Endothelial cell of hepatic sinusoid (primary cell): ENCODE measurements around the gene CYP8B1.

Source experiments
- in situ Hi-C: cut with HindIII; loops from 2 replicates; pipeline ENCODE4 v1.10.0; 2017; ENCODE audit warnings: low sequenced_read_pairs

Gene CYP8B1

DNA sequence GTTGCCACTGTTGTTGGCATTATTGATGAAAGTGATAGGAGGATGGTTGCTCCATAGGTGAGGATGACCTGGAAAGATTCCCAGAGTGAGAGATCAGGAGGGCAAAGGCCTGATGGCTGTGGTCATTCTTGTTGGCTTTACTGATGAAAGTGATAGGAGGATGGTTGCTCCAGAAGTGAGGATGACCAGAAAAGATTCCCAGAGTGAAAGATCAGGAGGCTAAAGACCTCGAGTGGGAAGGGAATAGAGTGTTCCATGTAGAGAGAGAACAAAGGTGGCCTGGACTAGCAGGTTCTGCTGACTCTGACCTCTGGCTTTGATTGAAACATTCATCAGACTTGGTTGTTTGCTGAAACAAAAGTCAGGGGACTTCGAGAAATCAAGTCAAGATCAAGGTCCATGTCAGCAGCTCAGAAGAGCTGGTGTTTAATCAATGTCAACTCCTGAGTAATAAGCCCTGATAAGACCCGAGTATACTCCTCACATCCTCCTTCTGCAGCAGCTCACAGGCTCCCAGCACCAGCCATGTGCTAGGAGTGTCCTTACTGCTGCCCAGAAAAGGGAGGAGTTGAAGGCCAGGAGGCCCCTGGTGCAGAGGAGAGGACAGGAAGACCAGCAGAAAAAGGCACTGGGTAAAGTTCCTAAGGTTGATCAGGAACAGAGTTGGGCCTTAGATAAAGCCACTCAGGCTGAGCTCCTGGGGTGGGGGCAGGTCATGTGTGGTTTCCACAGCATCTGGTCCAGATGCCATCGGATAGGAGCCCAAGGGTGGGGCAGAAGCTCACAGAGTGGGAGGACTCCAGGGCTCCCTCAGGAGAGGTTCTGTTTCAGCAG lies 19.9 kb downstream of the CYP8B1 start:
- in situ Hi-C loops = no loop called here

DNA sequence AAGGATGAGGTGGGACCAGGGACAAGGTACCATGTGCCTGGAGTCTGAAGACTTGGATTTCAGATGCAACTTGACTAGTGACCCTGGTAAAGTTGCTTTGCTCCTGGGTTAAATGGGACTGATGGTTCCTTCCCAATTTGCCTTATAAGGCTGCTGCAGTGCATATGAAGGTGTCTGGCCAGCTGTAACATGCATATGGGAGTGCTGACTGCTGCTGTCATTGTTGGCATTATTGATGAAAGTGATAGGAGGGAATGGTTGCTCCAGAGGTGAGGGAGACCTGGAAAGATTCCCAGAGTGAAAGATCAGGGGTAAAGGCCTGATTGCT lies 20.5 kb downstream of the CYP8B1 start:
- in situ Hi-C loops = no loop called here

DNA sequence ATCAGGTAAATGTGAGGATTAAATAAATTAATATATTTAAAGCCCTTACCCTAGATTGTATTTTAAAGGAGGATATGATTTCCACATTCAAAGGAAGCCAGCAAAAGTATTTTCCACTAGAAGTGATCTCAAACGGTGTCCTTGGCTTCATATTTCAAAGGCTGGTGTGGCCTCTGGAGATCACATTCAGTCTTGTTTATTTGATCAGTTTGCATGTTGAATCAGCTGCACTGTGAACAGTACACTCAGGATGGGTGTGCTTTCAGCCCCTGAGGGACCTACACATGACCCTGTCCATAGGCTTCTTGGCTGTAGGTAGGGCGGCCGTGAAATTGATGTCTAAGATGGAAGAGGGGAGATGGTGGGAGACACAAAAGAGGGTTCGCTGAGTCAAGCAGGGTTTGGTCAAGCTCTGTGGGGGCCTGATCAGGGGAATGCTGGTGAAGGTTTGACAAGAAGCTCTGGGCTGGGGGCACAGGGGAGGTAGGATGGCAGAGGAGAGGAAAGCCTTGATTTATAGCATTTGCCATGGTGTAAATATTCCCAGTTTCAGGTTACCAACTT lies 21.9 kb downstream of the CYP8B1 start:
- in situ Hi-C loops = no loop called here

DNA sequence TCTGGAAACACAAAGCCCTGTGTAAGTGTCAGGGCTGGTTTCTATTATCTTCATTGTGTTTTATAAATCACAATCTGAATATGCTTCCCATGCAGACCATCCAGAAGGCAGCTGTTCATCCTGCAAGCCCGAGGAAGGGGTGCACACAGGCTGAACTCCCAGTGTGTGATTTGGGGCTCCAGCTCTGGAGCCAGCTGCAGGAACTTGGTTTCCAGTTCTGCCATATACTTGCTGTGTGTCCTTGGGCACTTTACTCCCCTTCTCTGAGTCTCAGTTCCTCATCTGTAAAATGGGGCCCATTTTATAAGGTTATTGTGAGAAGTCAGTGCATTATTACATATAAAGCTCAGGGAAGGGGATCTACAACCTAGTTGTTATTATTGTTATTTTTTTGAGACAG lies 22.6 kb downstream of the CYP8B1 start:
- in situ Hi-C loops = no loop called here

DNA sequence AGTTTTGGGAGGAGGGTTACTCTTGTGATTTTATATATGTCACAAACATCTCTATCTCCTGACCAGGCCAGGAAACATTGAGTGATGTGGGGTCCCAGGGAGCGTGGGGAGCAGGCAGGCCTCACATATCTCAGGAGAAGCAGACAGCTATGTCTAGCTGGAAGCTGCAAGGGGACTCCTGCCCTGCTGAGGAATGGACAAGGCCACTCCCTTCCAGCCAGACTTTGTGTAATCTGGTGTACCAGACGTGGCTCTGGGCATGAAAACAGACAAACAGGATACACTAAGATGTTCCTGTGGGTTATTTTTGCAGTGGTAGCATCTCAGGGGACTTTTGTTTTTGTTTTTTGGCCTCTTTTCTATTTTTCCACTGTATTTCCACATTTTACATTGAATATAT lies 23.2 kb downstream of the CYP8B1 start:
- in situ Hi-C loops = no loop called here

DNA sequence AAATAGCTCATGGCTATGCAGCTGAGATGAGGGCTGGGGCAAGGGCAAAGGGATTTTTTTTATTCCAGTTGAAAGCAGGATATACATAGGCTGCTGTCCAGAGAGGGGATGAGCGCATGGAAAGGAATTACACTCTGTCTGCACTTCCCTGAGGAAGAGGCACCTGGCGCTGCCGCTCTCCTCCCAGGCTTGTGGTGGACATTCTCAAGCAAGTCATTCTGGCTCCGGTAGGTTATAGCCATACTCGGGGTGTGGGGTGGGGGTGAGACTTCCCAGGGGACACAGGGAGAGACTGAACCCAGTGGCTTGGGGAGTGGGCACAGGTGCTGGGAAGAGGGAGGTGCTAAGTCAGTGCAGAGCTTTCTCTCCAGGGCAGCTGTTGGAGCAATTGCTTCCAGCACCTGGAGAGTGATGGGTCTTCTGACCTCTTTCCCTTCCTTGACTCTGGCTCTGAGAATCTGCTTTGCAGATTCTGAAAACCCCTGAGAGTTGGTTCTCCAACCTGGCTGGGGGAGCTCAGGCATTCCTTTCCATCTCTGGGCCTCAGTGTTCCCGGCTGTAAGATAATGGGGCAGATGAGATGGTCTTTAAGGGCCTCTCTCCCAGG lies 24.3 kb downstream of the CYP8B1 start:
- in situ Hi-C loops = no loop called here

DNA sequence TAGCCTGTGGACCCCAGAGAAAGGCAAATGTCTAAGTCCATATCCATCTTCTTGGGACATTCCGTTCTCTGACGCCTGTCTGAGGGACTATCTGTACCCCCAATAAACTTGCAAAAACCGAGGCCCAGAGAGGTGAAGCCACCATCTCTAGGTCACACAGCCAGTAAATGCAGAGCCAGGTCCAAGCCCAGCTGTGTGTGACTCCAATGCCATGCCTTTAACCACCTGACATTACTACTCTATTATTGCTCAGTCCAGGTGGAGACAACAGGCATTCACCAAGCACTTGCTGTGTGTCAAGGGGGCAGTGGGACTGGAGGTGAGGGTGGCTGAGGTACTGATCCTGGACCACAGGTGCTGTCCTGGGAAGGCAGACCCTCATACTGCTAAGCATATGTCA lies 25.4 kb downstream of the CYP8B1 start:
- in situ Hi-C loops = no loop called here

DNA sequence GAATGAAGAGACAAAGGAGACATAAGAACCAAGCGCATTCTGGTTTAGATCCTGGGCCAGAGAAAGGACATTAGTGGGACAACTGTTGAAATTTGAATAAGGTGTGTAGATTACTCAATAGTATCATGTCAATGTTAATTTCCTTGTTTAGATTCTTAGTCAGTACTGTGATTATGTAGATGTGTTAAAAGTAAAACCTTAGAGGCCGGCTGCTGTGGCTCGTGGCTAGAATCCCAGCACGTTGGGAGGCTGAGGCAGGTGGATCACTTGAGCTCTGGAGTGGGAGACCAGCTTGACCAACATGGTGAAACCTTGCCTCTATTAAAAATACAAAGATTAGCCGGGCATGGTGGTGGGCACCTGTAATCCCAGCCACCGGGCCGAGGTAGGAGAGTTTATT lies 26.7 kb downstream of the CYP8B1 start:
- in situ Hi-C loops = no loop called here

DNA sequence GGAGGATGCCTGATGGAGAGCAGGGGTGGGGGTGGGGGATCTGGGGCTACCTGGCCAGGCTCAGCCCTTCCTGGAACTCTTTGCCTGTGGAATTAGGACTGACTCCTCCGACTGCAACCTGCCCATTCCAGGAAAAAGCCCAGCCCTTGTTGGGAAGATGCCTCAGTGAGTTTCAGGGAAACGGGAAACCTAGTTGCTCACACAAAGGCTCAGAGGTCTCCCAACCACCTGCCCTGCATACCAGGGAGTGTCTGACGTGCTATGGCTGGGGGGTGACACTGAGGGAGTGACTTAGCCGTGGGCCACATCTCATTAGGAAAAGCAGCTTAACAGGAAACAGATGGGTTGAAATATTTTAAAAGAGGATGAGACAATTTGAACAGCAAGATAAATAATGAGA lies 27.9 kb downstream of the CYP8B1 start:
- in situ Hi-C loops = no loop called here

DNA sequence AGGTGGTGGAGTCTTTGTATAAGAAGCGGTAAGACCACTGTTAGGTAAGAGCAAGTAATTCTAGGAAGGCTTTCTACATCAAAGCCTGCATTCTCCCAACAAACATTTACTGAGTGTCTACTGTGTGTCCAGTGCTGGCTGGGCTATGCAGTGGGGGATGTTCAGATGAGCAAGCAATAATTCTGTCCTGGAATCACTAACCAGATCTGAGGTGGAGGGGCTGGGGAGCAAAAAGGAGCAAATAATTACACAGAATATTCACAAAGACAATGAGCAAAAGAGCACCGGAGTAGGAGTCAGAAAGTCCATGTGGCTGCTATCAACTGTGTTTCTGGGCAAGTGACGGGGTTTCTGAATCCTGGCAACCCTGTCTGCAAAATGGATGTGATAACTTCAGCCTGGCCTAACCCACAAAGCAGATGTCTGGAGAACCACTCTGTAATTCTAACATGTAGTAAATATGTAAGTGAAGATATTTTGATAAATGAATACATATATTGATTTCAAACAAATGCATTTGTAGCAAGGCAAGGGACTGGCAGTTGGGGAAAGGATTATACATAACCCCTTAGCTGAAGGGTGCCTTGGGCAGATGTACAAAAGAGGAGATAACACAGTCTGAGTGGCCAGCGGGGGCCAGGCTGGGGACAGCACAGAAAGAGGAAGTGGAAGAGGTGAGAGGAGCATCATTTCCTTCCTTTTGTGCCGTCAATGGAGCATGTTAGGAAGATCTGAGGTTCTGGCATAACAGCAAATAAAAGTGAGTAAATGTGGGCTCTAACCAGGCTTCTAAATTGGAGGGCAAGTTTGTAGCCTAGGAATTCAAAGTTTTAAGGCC lies 28.8 kb downstream of the CYP8B1 start:
- in situ Hi-C loops = no loop called here

DNA sequence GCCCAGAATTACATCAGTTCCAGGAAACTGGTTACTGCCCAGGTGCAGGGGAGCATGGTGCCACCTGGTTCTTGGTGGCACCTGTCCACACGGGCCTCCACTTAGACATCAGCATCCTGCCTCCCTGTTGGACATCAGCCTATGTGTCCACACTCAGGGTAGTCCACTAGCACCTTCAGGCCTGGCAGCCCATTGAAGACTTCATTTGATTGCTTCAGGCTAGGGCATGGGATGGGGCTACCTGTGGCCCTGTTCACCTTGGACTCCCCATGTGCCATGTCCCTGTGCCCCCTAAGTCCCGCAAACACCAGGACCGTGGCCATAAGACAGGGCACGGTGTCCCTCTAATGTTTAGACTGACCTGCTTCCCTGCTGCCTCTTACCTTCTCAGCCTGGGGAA lies 30.9 kb downstream of the CYP8B1 start:
- in situ Hi-C loops = no loop called here

DNA sequence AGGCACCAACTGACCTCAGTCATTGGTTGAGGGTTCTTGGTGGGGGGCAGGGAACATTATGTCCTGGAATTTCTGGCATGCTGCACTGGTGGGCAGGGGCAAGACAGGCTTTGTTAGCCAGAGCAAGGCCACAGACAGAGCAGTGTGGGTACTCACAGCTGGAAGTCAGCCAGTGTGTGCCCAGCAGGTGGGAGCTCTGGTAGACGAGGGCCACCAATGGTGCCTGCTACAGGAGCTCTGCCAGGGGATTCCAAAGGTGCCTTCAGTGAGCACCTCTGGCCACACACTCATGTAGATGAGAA lies 31.3 kb downstream of the CYP8B1 start:
- in situ Hi-C loops = no loop called here

DNA sequence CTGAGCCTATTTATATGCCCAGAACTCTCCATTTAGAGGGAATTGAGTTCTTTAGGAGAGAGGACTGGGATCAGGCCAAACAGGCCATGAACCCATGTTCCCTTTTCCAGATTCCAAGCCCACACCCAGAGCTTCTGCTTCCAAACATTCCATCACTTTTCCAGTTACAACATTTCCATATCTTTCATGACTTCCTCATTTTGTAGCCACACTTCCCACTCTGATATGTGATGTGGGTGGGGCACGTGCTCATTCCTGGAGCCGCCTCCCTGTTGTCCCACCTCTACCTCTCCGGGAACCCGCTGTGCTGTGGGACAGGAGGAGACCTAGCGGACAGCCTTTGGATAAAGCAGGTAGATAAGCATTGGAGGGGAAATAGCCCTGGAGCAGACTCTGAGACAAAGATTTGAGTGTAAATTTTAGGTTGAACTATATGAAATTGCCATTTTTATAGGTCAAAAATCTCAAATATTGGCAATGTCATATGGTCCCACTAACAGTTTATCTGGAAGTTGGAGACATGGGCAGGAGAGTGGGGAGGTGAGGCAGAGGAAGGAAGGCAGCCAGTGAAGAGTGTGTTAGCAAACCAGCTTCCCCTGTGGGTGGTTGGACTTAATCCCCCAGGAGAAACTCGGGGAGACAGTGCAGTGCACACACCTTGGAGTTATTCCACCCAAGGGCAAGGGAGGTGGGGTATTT lies 31.8 kb downstream of the CYP8B1 start:
- in situ Hi-C loops = no loop called here

DNA sequence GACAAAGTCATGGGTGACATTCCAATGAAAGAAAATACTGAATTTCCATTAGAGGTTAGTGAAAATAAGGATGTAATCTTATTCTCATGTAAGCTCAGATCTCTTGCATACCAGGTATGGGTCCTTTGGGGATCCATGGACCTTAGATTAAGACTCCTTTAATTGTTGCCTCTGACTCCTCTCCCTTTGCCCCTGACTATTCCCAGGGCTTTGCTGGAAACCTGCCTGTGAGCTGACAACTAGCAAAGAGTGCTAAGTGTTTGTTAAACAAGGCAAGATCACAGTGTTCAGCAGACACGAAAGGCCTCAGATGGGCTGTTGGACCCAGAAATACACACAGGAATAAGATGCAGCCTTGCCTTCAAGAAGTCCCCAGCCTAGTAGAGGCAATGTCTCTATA lies 34.3 kb downstream of the CYP8B1 start:
- in situ Hi-C loops = no loop called here

DNA sequence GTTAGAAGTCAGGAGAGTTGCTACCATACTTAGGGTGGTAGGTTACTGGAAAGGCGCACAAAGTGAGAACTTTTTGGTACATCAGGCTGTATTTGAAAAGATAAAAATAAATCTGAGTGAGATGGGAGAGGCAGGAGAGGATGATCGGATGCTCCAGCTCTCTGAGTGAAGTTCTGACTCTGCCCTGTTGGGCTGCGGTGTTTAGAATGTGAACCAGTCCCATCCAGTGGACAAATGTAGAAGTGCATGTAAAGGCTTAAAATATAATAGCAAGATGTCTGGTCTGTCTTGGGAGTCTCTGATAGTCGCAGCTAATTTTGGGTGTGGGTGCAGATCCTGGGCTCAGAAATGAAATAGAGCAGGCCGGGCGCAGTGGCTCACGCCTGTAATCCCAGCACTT lies 36.1 kb downstream of the CYP8B1 start:
- in situ Hi-C loops = no loop called here

DNA sequence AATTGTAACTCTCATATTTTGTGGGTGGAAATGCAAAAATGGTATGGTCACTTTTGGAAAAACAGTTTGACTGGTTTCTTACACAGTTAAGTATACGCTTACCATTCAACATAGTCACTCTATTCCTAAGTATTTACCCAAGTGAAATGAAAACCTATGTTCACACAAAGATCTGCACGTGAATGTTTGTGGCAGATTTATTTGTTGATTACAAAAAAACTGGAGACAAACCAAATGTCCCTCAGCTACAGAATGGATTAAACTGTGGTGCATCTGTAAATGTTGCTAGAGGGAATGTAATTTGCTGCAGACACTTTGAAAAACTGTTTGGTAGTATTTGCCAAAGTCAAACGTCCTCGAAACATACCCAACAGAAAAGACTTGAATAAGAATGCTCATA lies 37.1 kb downstream of the CYP8B1 start:
- in situ Hi-C loops = no loop called here

DNA sequence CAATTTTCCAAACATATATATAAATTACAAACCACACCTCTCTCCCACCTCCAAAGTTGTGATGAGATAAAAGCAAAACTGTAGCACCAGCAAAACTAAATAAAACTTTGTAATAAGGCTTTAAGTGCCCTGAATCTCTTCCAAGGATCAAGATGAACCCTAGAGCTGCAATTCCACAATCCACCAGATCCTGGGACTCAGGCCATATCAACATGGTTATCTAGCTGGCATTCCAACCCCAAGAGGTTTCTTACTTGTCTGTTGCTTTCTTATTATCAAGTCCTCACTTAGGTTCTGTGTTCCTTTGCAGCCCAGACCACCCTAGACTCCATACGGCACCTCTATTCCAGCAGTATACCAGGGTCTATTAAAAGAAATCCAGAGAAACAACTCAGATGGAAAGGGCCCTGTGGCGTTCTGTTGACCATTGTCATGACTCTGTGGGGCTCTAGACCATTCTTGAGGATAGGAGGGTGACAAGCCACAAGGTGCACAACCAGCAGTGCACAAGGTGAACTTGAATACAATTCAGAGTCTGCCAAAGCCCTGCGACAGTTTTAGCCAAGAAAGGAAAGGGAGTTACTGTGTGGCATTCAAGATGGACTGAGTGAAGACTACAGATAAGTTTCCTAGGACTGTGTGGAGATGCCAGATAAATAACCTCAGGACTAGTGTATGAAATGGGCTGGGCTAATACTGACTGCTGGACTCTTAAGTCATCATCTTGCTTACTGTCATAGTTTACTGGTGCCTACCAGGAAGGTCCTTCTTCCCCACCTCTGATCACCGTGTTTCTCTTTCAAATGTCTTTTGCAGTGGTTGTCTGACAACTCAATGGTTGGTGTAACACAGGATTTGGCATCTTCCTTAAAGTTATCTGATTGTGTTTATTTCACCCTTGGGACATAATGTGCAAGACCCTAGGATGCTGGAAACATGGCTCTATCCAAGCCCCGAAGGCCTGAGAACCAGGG lies 39.2 kb downstream of the CYP8B1 start:
- in situ Hi-C loops = no loop called here

DNA sequence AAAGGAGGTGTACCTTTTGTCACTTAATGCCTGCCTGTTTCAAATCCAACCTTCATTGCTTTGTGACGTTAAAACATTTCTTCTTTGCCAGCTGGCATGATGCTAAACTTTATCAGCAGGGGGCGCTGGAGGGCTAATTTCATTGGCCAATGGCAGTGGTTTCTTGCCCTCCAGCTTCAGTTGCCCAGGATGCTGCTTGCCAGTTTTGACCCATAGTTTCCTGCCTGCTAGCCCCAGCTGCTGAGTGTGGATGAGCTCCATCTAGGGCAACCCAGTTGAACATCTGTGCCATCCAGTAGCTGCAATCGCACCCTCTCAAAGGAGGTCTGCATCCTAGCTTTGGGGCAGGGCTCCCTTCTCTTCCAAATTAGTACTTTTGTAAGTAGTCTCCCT lies 44.4 kb downstream of the CYP8B1 start:
- in situ Hi-C loops = no loop called here

DNA sequence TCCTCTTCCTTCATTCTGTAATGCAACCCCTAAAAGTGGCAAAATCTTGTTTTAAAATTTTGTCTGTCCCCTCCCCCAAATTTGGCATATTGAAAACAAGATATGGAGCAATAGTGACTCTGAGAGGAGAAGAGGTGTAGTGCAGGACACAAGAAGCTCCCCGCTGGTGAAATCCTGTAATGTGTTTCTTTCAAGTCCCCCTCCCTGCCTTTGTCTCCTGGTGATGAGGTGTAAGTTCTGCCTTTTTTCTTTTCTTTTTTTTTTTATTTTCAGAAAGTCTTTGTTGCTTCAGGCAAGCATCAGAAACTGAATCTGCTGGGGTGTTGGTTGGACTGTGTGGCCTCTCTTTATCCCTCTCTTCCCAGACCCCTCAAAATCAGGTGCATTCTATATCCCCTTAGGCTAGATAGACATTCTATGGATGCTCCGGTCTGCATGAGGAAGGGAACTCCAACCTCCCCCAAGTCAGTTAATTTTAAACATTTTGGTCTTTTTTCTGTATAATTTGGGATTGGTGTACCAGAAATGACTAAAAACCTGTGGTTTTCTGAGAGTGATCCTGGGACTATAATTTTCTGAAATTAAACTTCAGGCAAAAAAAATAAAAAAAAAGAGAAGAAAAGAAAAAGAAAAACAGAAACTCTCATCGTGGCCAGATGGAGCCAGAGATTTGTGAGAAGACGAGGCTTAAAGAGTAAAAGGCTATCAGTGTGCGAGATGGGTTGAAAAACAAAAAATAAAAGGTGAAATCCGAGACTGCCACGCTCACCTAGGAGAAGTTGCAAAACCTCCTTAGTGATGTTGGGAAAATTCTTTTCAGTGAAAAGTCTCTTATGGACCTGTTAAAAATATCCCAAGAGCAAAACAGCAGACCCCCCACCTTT lies 45.0 kb downstream of the CYP8B1 start:
- in situ Hi-C loops = no loop called here
